Measurements from ENCODE around the gene VTI1A.

Gene VTI1A

DNA sequence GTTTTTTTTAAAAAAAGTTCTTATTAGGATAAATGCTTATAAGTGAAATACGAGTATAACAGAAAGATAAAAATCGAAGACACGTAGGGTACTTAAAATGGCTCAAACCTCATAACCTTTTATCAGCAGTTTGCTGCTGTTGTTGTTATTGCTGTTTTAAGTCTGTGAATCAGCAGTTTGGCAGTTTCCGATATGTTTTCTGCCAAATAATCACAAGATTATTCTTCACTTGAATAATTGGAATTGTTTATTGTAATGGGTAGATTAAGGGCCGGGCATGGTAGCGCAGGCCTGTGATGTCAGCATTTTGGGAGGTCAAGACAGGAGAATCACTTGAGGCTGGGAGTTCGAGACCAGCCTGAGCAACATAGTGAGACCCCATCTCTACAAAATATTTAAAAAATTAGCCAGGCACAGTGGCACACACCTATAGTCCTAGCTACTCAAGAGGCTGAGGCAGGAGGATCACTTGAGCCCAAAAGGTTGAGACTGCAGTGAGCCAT, 177.6 kb downstream of the VTI1A start:
- TF ChIP-seq MYC (IDR thresholded peaks at IDR 0.05; ENCODE audit: low read depth, low read length) (no peak), POLR2A (IDR thresholded peaks at IDR 0.05; ENCODE audit: extremely low read depth, insufficient read length) (no peak)
- TF ChIP-seq, protein P1, sequence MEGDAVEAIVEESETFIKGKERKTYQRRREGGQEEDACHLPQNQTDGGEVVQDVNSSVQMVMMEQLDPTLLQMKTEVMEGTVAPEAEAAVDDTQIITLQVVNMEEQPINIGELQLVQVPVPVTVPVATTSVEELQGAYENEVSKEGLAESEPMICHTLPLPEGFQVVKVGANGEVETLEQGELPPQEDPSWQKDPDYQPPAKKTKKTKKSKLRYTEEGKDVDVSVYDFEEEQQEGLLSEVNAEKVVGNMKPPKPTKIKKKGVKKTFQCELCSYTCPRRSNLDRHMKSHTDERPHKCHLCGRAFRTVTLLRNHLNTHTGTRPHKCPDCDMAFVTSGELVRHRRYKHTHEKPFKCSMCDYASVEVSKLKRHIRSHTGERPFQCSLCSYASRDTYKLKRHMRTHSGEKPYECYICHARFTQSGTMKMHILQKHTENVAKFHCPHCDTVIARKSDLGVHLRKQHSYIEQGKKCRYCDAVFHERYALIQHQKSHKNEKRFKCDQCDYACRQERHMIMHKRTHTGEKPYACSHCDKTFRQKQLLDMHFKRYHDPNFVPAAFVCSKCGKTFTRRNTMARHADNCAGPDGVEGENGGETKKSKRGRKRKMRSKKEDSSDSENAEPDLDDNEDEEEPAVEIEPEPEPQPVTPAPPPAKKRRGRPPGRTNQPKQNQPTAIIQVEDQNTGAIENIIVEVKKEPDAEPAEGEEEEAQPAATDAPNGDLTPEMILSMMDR (IDR thresholded peaks at IDR 0.05; ENCODE audit: low read depth, low read length) = no peak
- TF ChIP-seq, protein P2, sequence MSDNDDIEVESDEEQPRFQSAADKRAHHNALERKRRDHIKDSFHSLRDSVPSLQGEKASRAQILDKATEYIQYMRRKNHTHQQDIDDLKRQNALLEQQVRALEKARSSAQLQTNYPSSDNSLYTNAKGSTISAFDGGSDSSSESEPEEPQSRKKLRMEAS (IDR thresholded peaks at IDR 0.05; ENCODE audit: low read depth, low read length) = no peak
- DNase-seq (ENCODE audit: low read depth) = no peak
- H3K4me3 ChIP-seq (ENCODE audit: low read depth, low read length) = no peak overlapping the region

DNA sequence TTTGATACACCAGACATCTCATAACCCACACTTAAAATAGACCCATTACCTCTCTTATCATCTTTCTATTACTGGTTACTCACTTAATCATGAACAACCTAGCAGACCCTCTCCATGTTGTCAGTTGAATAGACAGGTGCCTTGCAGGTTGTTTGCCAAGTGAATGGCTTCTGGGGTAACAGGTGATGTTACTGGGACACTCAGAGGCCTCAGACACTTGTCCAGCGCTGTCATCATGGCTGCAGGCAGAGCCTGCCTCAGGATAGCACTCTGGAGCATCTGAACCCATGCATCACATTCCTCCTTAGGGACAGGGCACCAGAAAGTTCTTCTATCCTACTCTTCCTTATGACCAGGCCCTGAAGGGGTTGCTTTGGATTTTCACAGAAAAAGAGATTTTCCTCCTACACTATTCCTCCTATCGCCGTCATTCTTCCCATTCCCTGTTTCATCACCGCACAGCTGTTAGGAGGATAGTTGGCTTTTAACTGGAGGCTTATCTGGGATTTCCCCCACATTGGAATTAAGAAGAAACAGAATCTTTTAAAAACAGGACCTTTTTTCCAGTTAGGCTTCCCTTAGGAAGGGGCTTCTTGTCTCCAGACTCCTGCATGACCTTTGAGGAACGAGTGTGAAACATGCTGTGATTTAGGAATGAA, 182.1 kb downstream of the VTI1A start:
- H3K4me3 ChIP-seq (ENCODE audit: low read depth, low read length) = no peak overlapping the region
- no peak for DNase-seq (ENCODE audit: low read depth)

DNA sequence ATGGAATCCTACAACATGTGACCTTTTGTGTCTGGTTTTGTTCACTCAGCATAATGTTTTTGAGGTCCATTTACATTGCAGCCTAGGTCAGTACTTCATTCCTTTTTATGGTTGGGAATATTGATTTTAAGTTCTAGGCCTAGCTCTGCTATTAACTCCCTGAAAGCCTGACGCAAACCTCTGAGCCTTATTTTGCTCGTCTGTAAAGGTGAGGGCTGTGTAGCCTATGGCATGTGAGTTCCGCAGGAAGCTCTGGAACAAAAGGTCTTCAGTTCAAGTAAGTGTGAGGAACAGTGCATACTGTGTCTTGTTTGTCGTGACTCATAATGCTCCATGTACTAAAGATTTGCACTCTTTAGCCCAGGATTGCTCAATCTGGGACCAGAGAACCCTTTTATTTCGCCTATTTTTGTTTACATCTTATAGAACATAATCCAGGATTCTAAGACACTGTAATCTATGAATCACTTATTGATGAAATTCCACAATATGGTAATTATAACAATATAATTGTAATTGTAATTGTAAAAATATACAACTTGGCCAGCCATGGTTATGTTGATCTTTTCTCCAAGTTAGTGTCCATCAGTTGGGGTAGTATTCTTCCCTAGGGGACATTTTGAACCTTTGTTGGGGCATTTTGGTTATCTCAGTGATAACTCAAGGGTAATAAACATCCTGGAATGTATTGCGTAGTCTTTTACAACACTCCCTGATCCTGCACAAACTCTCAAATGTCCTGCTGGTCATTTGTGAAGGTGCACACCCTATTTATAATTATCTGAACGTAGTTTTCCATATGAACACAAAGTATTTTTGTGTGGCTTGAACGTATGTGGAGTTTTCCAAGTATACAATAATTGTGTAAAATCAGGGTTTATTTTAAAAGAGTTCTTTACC, 184.7 kb downstream of the VTI1A start:
- TF ChIP-seq, protein P2 (IDR thresholded peaks at IDR 0.05; ENCODE audit: low read depth, low read length) = no peak
- TF ChIP-seq, protein P1 (IDR thresholded peaks at IDR 0.05; ENCODE audit: low read depth, low read length) = no peak
- TF ChIP-seq POLR2A (IDR thresholded peaks at IDR 0.05; ENCODE audit: extremely low read depth, insufficient read length) (no peak), MYC (IDR thresholded peaks at IDR 0.05; ENCODE audit: low read depth, low read length) (no peak)
- no peak overlapping the region for H3K4me3 ChIP-seq (ENCODE audit: low read depth, low read length)
- no peak for DNase-seq (ENCODE audit: low read depth)

More for the DNA sequence above, 182.1 kb downstream of the VTI1A start:
- TF ChIP-seq POLR2A (IDR thresholded peaks at IDR 0.05; ENCODE audit: extremely low read depth, insufficient read length) = no peak
- TF ChIP-seq, protein P1 (IDR thresholded peaks at IDR 0.05; ENCODE audit: low read depth, low read length) = no peak

DNA sequence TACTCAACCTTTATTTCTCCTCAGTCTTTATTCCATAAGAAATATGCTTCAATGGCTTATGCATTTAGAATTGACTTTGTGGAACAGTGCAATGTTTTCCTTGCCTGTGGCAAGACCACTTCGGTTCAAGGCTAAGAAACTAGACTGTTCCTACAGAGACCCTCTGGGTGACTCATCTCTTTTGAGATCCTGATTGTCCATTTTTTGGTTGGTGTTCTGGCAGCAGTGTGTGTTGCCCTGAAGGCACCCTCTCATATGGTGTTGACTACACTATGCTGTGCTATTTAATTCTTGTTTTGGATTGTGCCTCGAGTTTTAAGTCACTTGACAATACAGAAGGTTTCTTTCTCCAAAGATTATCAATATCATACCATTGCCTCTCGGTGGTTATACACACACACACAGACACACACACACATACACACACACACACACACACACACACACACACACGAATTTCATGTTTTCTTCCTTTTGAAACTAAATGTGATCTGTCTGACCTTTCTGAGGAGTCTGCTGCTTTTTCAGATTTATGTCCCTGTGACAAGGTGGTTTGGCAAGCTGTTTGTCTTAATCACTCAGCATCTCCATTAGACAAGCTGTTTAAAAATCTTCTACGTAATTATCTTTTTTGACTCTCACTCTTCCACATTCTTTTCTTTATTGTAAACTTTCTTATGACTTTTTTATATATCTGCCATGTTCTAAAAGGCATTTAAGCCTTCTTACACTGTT, 187.2 kb downstream of the VTI1A start:
- TF ChIP-seq, protein P2 (IDR thresholded peaks at IDR 0.05; ENCODE audit: low read depth, low read length) = no peak
- TF ChIP-seq, protein P1 (IDR thresholded peaks at IDR 0.05; ENCODE audit: low read depth, low read length) = no peak
- no peak for TF ChIP-seq MYC (IDR thresholded peaks at IDR 0.05; ENCODE audit: low read depth, low read length)
- TF ChIP-seq POLR2A (IDR thresholded peaks at IDR 0.05; ENCODE audit: extremely low read depth, insufficient read length) = no peak
- H3K4me3 ChIP-seq (ENCODE audit: low read depth, low read length) = no peak overlapping the region
- DNase-seq (ENCODE audit: low read depth) = no peak

DNA sequence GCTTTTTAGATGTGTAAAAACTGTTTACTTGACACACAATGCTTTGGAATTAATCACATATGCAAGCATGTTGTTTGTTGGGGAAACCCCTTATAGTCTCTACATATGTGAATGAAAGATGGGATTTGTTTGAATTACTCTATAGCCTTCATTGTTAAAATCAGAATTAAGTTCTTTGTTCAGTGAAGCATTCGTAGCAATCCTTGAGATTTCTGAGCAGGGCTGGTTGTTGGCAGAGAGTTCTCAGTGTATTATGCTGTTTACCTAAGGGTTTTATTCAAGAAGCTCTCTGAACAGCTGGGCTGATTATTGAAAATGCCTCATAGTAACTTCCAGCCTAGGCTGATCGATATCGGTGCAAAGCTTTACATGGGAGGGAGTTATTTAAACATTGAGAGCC, 190.9 kb downstream of the VTI1A start:
- H3K4me3 ChIP-seq (ENCODE audit: low read depth, low read length) = no peak overlapping the region
- TF ChIP-seq POLR2A (IDR thresholded peaks at IDR 0.05; ENCODE audit: extremely low read depth, insufficient read length) (no peak), MYC (IDR thresholded peaks at IDR 0.05; ENCODE audit: low read depth, low read length) (no peak)
- TF ChIP-seq, protein P2 (IDR thresholded peaks at IDR 0.05; ENCODE audit: low read depth, low read length) = no peak
- TF ChIP-seq, protein P1 (IDR thresholded peaks at IDR 0.05; ENCODE audit: low read depth, low read length) = no peak
- no peak for DNase-seq (ENCODE audit: low read depth)

Measured in NB4 (cell line).